ENCODE data around the gene TMEM91.

Gene TMEM91

DNA sequence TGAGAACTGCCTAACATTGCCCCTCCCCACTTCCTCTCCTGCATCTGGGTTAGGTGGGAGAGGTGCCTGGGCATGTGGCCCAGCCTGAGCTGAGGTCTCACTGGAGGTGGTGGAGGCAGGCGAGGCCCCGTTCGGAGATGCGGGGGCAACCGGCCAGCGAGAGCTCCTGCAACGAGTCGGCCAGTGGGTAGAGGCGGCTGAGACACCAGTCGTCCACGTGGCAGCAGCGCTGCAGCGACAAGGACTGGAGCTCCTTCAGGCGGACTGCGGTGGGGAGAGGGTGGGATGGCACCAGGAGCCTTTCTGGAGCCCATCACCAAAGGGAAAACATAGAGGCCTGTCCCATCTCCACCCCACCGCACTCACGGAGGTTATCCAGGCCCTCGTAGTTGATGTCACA is 56.8 kb downstream of the TMEM91 start:
- TF ChIP-seq, protein P1, sequence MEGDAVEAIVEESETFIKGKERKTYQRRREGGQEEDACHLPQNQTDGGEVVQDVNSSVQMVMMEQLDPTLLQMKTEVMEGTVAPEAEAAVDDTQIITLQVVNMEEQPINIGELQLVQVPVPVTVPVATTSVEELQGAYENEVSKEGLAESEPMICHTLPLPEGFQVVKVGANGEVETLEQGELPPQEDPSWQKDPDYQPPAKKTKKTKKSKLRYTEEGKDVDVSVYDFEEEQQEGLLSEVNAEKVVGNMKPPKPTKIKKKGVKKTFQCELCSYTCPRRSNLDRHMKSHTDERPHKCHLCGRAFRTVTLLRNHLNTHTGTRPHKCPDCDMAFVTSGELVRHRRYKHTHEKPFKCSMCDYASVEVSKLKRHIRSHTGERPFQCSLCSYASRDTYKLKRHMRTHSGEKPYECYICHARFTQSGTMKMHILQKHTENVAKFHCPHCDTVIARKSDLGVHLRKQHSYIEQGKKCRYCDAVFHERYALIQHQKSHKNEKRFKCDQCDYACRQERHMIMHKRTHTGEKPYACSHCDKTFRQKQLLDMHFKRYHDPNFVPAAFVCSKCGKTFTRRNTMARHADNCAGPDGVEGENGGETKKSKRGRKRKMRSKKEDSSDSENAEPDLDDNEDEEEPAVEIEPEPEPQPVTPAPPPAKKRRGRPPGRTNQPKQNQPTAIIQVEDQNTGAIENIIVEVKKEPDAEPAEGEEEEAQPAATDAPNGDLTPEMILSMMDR (IDR thresholded peaks at IDR 0.05; ENCODE audit: low read depth, low read length): no peak
- TF ChIP-seq, protein P2, sequence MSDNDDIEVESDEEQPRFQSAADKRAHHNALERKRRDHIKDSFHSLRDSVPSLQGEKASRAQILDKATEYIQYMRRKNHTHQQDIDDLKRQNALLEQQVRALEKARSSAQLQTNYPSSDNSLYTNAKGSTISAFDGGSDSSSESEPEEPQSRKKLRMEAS (IDR thresholded peaks at IDR 0.05; ENCODE audit: low read depth, low read length): no peak
- TF ChIP-seq MYC (IDR thresholded peaks at IDR 0.05; ENCODE audit: low read depth, low read length): no peak
- TF ChIP-seq POLR2A (IDR thresholded peaks at IDR 0.05; ENCODE audit: extremely low read depth, insufficient read length): no peak
- no peak for DNase-seq (ENCODE audit: low read depth)
- H3K4me3 ChIP-seq (ENCODE audit: low read depth, low read length): no peak overlapping the region
